ENCODE measurements around the gene SIPA1L3.

Gene SIPA1L3

GRCh38 chr19:38193445-38193844, 286.4 kb downstream of the SIPA1L3 start:
- Histone ChIP-seq H2AFZ (ENCODE audit: low read length) (no peak overlapping the region), H3K9ac (ENCODE audit: low read length) (no peak overlapping the region), H3K9me3 (replicated peaks; ENCODE audit: insufficient read depth, low read length) (no peaks in the 10 kb centered on the region), H4K20me1 (ENCODE audit: insufficient read depth, low read length) (no peaks in the 10 kb centered on the region), H3K36me3 (replicated peaks; ENCODE audit: insufficient read depth, low read length) (no peaks in the 10 kb centered on the region), H3K4me1 (ENCODE audit: low read length) (no peaks in the 10 kb centered on the region), H3K27ac (ENCODE audit: low read length) (no peak overlapping the region), H3K79me2 (ENCODE audit: low read length) (no peaks in the 10 kb centered on the region), H3K4me2 (ENCODE audit: low read depth, low read length) (no peak overlapping the region), H3K4me3 (ENCODE audit: low read length) (no peak overlapping the region), H3K27me3 (replicated peaks; ENCODE audit: insufficient read depth, low read length) (no peaks in the 10 kb centered on the region), H3K9me2 (replicated peaks; ENCODE audit: insufficient read depth, low read length) (no peaks in the 10 kb centered on the region), H3F3A (ENCODE audit: insufficient read depth, low read length) (no peaks in the 10 kb centered on the region)
- no peak for DNase-seq
- TF ChIP-seq EZH2phosphoT487 (IDR thresholded peaks at IDR 0.05; ENCODE audit: low read length) = no peak
- no peak for TF ChIP-seq EZH2 (optimal IDR thresholded peaks at IDR 0.05; ENCODE audit: low read depth, low read length)
- TF ChIP-seq CTCF (IDR thresholded peaks at IDR 0.05; ENCODE audit: low read length) = no peak

- no peaks in the 10 kb centered on the region for H3K27me3 ChIP-seq (replicated peaks; ENCODE audit: insufficient read depth, low read length)
- H3K9me3 ChIP-seq (replicated peaks; ENCODE audit: insufficient read depth, low read length) = no peaks in the 10 kb centered on the region
- no peak for DNase-seq
- no peaks in the 10 kb centered on the region for H3F3A ChIP-seq (ENCODE audit: insufficient read depth, low read length)
- no peaks in the 10 kb centered on the region for H3K4me1 ChIP-seq (ENCODE audit: low read length)
- no peaks in the 10 kb centered on the region for H3K9me2 ChIP-seq (replicated peaks; ENCODE audit: insufficient read depth, low read length)
- no peak overlapping the region for H3K9ac ChIP-seq (ENCODE audit: low read length)
- no peaks in the 10 kb centered on the region for H3K36me3 ChIP-seq (replicated peaks; ENCODE audit: insufficient read depth, low read length)
- H3K4me3 ChIP-seq (ENCODE audit: low read length) = no peak overlapping the region
- TF ChIP-seq CTCF (IDR thresholded peaks at IDR 0.05; ENCODE audit: low read length) (no peak), EZH2phosphoT487 (IDR thresholded peaks at IDR 0.05; ENCODE audit: low read length) (no peak), EZH2 (optimal IDR thresholded peaks at IDR 0.05; ENCODE audit: low read depth, low read length) (no peak)
- no peaks in the 10 kb centered on the region for H4K20me1 ChIP-seq (ENCODE audit: insufficient read depth, low read length)
- H3K79me2 ChIP-seq (ENCODE audit: low read length) = no peaks in the 10 kb centered on the region
- H2AFZ ChIP-seq (ENCODE audit: low read length) = no peak overlapping the region
- no peak overlapping the region for H3K27ac ChIP-seq (ENCODE audit: low read length)
- no peak overlapping the region for H3K4me2 ChIP-seq (ENCODE audit: low read depth, low read length)
Observed at GRCh38 chr19:38194061-38194701, 287.2 kb downstream of the SIPA1L3 start.

GRCh38 chr19:38195237-38195636, 288.2 kb downstream of the SIPA1L3 start:
- H3K79me2 ChIP-seq (ENCODE audit: low read length) = no peaks in the 10 kb centered on the region
- no peaks in the 10 kb centered on the region for H3K9me2 ChIP-seq (replicated peaks; ENCODE audit: insufficient read depth, low read length)
- H3K27ac ChIP-seq (ENCODE audit: low read length) = no peak overlapping the region
- TF ChIP-seq EZH2phosphoT487 (IDR thresholded peaks at IDR 0.05; ENCODE audit: low read length) = no peak
- no peak for TF ChIP-seq EZH2 (optimal IDR thresholded peaks at IDR 0.05; ENCODE audit: low read depth, low read length)
- no peak for TF ChIP-seq CTCF (IDR thresholded peaks at IDR 0.05; ENCODE audit: low read length)
- H3K27me3 ChIP-seq (replicated peaks; ENCODE audit: insufficient read depth, low read length) = no peaks in the 10 kb centered on the region
- no peak for DNase-seq
- no peak overlapping the region for H3K4me2 ChIP-seq (ENCODE audit: low read depth, low read length)
- H3K36me3 ChIP-seq (replicated peaks; ENCODE audit: insufficient read depth, low read length) = no peaks in the 10 kb centered on the region
- H2AFZ ChIP-seq (ENCODE audit: low read length) = no peak overlapping the region
- no peaks in the 10 kb centered on the region for H4K20me1 ChIP-seq (ENCODE audit: insufficient read depth, low read length)
- no peaks in the 10 kb centered on the region for H3K9me3 ChIP-seq (replicated peaks; ENCODE audit: insufficient read depth, low read length)
- H3K9ac ChIP-seq (ENCODE audit: low read length) = no peak overlapping the region
- H3K4me3 ChIP-seq (ENCODE audit: low read length) = no peak overlapping the region
- no peaks in the 10 kb centered on the region for H3K4me1 ChIP-seq (ENCODE audit: low read length)
- H3F3A ChIP-seq (ENCODE audit: insufficient read depth, low read length) = no peaks in the 10 kb centered on the region
